Psoas muscle (tissue), 8 donors: Measurements from ENCODE around the gene KRTAP5-11. TPM values are rescaled to one million over a fixed set of nuclear protein-coding genes. Genes with fewer than 3 reads are reported as not detected.
"Not testable (repeated sequence)": the region's sequence is repeated elsewhere in the genome, so short reads cannot be mapped to it uniquely, and the experiment has no call there.

Experiments used
- ATAC-seq, 4 donors: fragments of 200-7000 bp; cut with Tn5 transposase; one replicate each; pipeline ENCODE4 v1.9.1; 2020; ENCODE audit warnings: moderate library complexity in 3 of 4, mild to moderate bottlenecking in 2 of 4
- DNase-seq, 2 donors: peaks; one replicate each; pipeline ENCODE4 v3.0.0-alpha.2; 2020
- H3K27ac ChIP-seq: fragments of 200-600 bp; one replicate; pipeline ENCODE4 v1.8.0; 2022
- H3K27me3 ChIP-seq, 3 donors: fragments of 200-600 bp in 1 of 3; one replicate each; pipeline versions ENCODE4 v1.6.1 to v1.8.0; 2013 to 2022; ENCODE audit warnings: low read length in 2 of 3, mild to moderate bottlenecking in 2 of 3, moderate library complexity in 1 of 3; ENCODE audit not compliant: insufficient read depth in 3 of 3
- H3K36me3 ChIP-seq, 2 donors: fragments of 200-600 bp in 1 of 2; one replicate each; pipeline versions ENCODE4 v1.6.1 to v1.8.0; 2013 to 2022; ENCODE audit warnings: low read depth in 1 of 2, mild to moderate bottlenecking in 1 of 2, moderate library complexity in 1 of 2; ENCODE audit not compliant: insufficient read depth in 1 of 2
- H3K4me1 ChIP-seq: fragments of 200-600 bp; one replicate; pipeline ENCODE4 v1.8.0; 2022
- H3K4me3 ChIP-seq: fragments of 200-600 bp; one replicate; pipeline ENCODE4 v1.8.0; 2022; ENCODE audit warnings: mild to moderate bottlenecking
- H3K9me3 ChIP-seq: fragments of 200-600 bp; one replicate; pipeline ENCODE4 v1.8.0; 2022
- WGBS, 3 donors: extraction: QIAGEN DNeasy Blood & Tissue Kit; methylation state at CpG; one replicate each; pipeline versions ENCODE4 v1.1.6 to v1.1.7; 2013; 5-methylcytosine and 5-hydroxymethylcytosine counted together
- intact Hi-C, 2 donors: fragments of 100-400 bp; cut with DNase I; formaldehyde crosslinking; loops; one replicate each; pipeline versions ENCODE4 v1.11.0 to v1.14.2; 2022
- polyA plus RNA-seq, 3 donors: library from polyadenylated mRNA; stranded (reverse); fragments of 200-250 nt; gene quantifications; one replicate each; pipeline ENCODE4 v1.2.3, GENCODE V29; 2013
- total RNA-seq, 4 donors: library from RNA; stranded (reverse); fragmentation: NEBNext Ultra II Directional in 2 of 4; extraction: Animal tissue kit (Norgen Biotek cat#: 25700) in 2 of 4; gene quantifications; one replicate each; pipeline versions ENCODE4 v1.2.1 to v1.2.4, GENCODE V29; 2021 to 2023
- TF ChIP-seq, protein P1 (sequence below): fragments of 200-600 bp; IDR thresholded peaks from one replicate; pipeline ENCODE4 v1.8.0; 2022; ENCODE audit warnings: antibody characterized with exemption
- donor health status: healthy with polysubstance abuse.
- donor health status: DM: no; HTN: no; CAD: no; lungs with moderate emphysema.
- donor health status: Bipolar disorder and iron deficiency.
- donor health status: healthy.
- donor health status: DM: yes; HTN: yes; CAD: no.
- donor health status: DM: no; HTN: no; CAD: no.
- donor health status: DM: no; HTN: no; CAD: no.
- donor health status: DM: yes; HTN: yes; CAD: no.

The KRTAP5-11 gene
- total and polyA plus RNA-seq, 7 donors, result not detected

- DNase-seq, H3K4me1 ChIP-seq, H3K36me3 ChIP-seq, H3K4me3 ChIP-seq, H3K9me3 ChIP-seq, ATAC-seq, H3K27me3 ChIP-seq, intact Hi-C loops, H3K27ac ChIP-seq: not testable (repeated sequence)
- 35 to 62% (median 56%) methylated on average over 2 of the region's 2 CpGs for WGBS, 3 donors
Measured at GRCh38 chr11:71582969-71583368, 294 bp upstream of the KRTAP5-11 start.

- WGBS, 3 donors, result 56 to 72% (median 60%) methylated on average over 4 of the region's 4 CpGs
- intact Hi-C loops, result no loop called here
- Histone ChIP-seq H3K4me3 (no peak overlapping the region), H3K36me3 (no peaks in the 10 kb centered on the region), H3K27ac (no peak overlapping the region), H3K27me3 (no peaks in the 10 kb centered on the region), H3K9me3 (no peaks in the 10 kb centered on the region), H3K4me1 (no peaks in the 10 kb centered on the region)
- ATAC-seq (no peak), DNase-seq (no peak)
- TF ChIP-seq, protein P1, sequence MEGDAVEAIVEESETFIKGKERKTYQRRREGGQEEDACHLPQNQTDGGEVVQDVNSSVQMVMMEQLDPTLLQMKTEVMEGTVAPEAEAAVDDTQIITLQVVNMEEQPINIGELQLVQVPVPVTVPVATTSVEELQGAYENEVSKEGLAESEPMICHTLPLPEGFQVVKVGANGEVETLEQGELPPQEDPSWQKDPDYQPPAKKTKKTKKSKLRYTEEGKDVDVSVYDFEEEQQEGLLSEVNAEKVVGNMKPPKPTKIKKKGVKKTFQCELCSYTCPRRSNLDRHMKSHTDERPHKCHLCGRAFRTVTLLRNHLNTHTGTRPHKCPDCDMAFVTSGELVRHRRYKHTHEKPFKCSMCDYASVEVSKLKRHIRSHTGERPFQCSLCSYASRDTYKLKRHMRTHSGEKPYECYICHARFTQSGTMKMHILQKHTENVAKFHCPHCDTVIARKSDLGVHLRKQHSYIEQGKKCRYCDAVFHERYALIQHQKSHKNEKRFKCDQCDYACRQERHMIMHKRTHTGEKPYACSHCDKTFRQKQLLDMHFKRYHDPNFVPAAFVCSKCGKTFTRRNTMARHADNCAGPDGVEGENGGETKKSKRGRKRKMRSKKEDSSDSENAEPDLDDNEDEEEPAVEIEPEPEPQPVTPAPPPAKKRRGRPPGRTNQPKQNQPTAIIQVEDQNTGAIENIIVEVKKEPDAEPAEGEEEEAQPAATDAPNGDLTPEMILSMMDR, result no peak
Measured at GRCh38 chr11:71581826-71582225, 849 bp downstream of the KRTAP5-11 start.

DNA sequence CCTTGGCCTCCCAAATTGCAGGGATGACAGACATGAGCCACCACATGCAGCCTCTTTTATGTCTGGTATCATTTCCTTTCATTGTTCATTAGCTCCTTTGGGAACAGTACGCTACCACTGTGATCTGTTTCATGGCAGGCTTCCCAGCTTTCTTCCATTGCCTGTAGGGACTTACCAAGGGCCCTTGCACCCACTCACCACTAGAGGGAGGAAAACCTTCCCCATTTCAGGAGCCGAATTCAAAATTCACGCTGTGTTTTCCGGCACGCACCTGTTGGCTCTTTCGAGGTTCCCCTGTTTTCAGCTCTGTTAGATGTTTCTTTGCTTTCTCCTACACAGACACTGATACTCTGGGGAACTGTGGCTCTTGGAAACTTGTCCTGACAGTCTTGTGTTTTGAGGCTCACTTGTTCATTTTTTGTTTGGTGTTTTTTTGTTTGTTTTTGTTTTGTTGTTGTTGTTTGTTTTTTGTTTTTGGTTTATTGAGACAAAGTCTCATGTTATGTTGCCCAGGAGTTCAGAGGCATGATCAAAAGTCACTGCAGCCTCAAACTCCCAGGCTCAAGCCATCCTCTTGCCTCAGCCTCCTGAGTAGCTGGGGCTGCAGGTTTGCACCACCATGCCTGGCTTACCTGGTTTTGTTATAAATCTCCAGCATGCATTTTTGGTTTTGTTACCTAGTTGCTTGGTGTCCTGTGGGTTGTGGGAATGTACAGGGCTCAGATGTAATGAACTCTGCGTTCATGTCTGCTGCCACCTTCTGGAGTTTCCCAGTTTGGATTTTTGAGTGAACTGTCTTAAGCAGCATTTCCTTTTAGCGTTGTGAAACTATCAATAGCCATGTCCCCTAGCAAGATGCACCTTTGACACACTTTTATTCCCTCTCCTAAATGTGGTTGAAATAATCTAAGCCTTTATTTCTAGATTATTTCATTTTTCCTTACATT is 2.3 kb downstream of the KRTAP5-11 start:
- no peaks in the 10 kb centered on the region for H3K9me3 ChIP-seq
- peaks cover 0 to 2% (median 0%) of the 10 kb centered on the region in 3 donors for H3K27me3 ChIP-seq
- H3K4me1 ChIP-seq, result no peaks in the 10 kb centered on the region
- H3K36me3 ChIP-seq, result no peaks in the 10 kb centered on the region
- no peak overlapping the region for H3K27ac ChIP-seq
- peak in 1 of 2 donors; percentile 35 for DNase-seq
- intact Hi-C loops, result no loop called here
- TF ChIP-seq, protein P1, result peak; percentile 74
- peak; percentile 75 to 93 (median 87) for ATAC-seq
- no peak overlapping the region for H3K4me3 ChIP-seq
- WGBS, 3 donors, result 6 to 8% (median 7%) methylated on average over 8 of the region's 8 CpGs

DNA sequence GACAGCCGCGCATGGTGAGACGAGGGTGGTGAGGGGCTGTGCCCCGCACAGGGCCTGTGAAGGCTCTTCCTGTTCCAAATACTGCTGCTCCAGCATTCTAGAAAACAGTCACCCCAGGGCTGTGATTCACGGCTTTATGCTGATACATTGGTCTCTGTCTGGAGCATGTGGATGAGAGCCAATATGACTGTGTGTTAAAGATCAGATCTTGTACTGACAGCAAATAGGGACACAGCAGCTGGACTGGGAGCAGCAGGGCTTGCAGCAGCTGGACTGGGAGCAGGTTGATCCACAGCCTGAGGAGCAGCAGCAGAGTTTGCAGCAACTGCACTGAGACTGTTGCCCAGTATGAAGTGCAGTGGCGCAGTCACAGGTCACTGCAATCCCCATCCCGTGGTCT is 3.2 kb downstream of the KRTAP5-11 start:
- H3K36me3 ChIP-seq, H3K27ac ChIP-seq, H3K4me1 ChIP-seq, intact Hi-C loops, H3K4me3 ChIP-seq, DNase-seq, H3K27me3 ChIP-seq, H3K9me3 ChIP-seq: not testable (repeated sequence)
- peak in 1 of 4 donors; percentile 10 for ATAC-seq
- WGBS, 3 donors, result 48 to 66% (median 64%) methylated on average over 7 of the region's 7 CpGs

- DNase-seq, result no peak
- TF ChIP-seq, protein P1, result no peak
- Histone ChIP-seq H3K4me1 (no peaks in the 10 kb centered on the region), H3K36me3 (no peaks in the 10 kb centered on the region), H3K9me3 (no peaks in the 10 kb centered on the region), H3K27ac (no peak overlapping the region), H3K4me3 (no peak overlapping the region), H3K27me3 (peaks cover 0 to 2% (median 0%) of the 10 kb centered on the region in 3 donors)
- 91 to 95% (median 94%) methylated on average over 7 of the region's 7 CpGs for WGBS, 3 donors
- intact Hi-C loops, result no loop called here
- ATAC-seq, result no peak
Measured at GRCh38 chr11:71577469-71578004, 5.1 kb downstream of the KRTAP5-11 start.

DNA sequence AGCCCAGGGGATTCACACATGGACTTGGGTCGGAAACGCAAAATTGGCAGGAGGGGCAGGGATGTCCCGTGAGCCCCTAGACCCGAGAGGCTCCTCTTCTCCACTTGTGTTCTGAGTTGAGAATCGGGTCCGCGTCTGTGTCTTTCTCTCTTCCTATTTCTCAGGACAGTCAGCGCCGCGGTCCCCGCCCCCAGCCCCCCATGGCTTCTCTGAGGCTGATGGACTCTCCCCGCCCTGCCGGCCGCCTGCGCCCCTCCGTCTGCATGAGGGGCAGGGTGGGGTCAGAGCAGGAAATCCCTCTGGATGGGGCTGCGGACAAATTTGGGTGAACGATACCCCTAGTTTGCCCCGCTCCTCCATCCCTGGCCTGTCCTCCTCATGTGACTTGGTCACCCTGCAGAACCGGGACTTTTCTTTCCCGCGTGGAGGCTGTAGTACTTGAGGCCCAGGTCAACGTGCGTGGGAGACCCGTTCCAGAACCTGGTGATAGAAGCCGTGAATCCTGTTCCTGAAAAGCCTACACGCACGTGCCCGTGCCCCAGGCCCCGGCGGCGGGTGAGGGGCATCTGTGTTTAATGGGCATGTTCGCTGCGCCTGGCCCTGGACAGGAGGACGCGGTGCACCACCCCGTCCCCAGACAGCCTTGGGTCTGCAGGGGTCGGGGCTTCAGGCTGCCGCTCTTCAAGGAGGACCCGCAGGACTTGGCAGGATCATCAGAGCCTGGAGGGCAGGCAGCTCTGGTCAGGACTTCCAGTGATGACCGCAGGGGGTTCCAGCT is 5.8 kb downstream of the KRTAP5-11 start:
- H3K4me1 ChIP-seq, intact Hi-C loops, DNase-seq, H3K27me3 ChIP-seq, H3K4me3 ChIP-seq, H3K27ac ChIP-seq, H3K36me3 ChIP-seq, ATAC-seq, H3K9me3 ChIP-seq: not testable (repeated sequence)
- WGBS, 3 donors, result 85 to 87% (median 86%) methylated on average over 31 to 38 of the region's 41 CpGs
